Measurements from ENCODE around the gene SLC25A21. TPM values are rescaled to one million over a fixed set of nuclear protein-coding genes. Genes with fewer than 3 reads are reported as not detected.

Gene SLC25A21
- total and polyA plus RNA-seq, 7 donors, result 0.13 to 1.5 (median 1.1) TPM; not detected in 2

- peak; percentile 71 for DNase-seq
- no peak overlapping the region for H3K4me3 ChIP-seq
- intact Hi-C loops (cut with DNase I), result loop anchor here (1.0 to 5.0 kb wide), 2 partner anchors 294 to 390 kb away; no protein-coding TSS in a partner anchor
- TF ChIP-seq POLR2AphosphoS5 (IDR thresholded peaks at IDR 0.05) (no peak), CTCF (IDR thresholded peaks at IDR 0.05) (peak; percentile 32 to 95 (median 80))
- no peaks in the 10 kb centered on the region for H3K4me1 ChIP-seq
- no peaks in the 10 kb centered on the region for H3K36me3 ChIP-seq
- no peak overlapping the region for H3K27ac ChIP-seq
- H3K9me3 ChIP-seq, result no peaks in the 10 kb centered on the region
- H3K27me3 ChIP-seq, result peaks cover 0 to 3% (median 0%) of the 10 kb centered on the region in 3 donors
- 12 to 14% methylated on average over 12 of the region's 12 CpGs for WGBS, 2 donors
Observed at GRCh38 chr14:36941783-36942521, 230.5 kb downstream of the SLC25A21 start.

GRCh38 chr14:36940476-36940875, 231.9 kb downstream of the SLC25A21 start:
- Histone ChIP-seq H3K27ac (no peak overlapping the region), H3K4me1 (no peaks in the 10 kb centered on the region), H3K36me3 (no peaks in the 10 kb centered on the region), H3K27me3 (peaks cover 0 to 3% (median 0%) of the 10 kb centered on the region in 3 donors), H3K9me3 (no peaks in the 10 kb centered on the region), H3K4me3 (no peak overlapping the region)
- intact Hi-C loops (cut with DNase I), result loop anchor here (5.0 kb wide), 1 partner anchor 388 kb away; no protein-coding TSS in a partner anchor
- TF ChIP-seq CTCF (IDR thresholded peaks at IDR 0.05) (no peak), POLR2A (IDR thresholded peaks at IDR 0.05) (no peak), POLR2AphosphoS5 (IDR thresholded peaks at IDR 0.05) (no peak), EP300 (IDR thresholded peaks at IDR 0.05) (no peak)
- WGBS, 2 donors, result 73 to 82% methylated on average over 4 of the region's 4 CpGs
- no peak for DNase-seq

- WGBS, 2 donors, result 84 to 89% methylated on average over 2 of the region's 2 CpGs
- Histone ChIP-seq H3K4me3 (no peak overlapping the region), H3K9me3 (no peaks in the 10 kb centered on the region), H3K36me3 (no peaks in the 10 kb centered on the region), H3K4me1 (no peaks in the 10 kb centered on the region), H3K27ac (no peak overlapping the region), H3K27me3 (peaks cover 0 to 3% (median 0%) of the 10 kb centered on the region in 3 donors)
- no peak for TF ChIP-seq CTCF (IDR thresholded peaks at IDR 0.05)
- TF ChIP-seq POLR2A (IDR thresholded peaks at IDR 0.05), result no peak
- TF ChIP-seq EP300 (IDR thresholded peaks at IDR 0.05), result no peak
- no peak for TF ChIP-seq POLR2AphosphoS5 (IDR thresholded peaks at IDR 0.05)
- intact Hi-C loops (cut with DNase I), result no loop called here
- no peak for DNase-seq
Observed at GRCh38 chr14:36939265-36939664, 233.1 kb downstream of the SLC25A21 start.

GRCh38 chr14:36938678-36939077, 233.7 kb downstream of the SLC25A21 start:
- no peak for DNase-seq
- H3K9me3 ChIP-seq, result no peaks in the 10 kb centered on the region
- TF ChIP-seq POLR2A (IDR thresholded peaks at IDR 0.05), result no peak
- no peak for TF ChIP-seq CTCF (IDR thresholded peaks at IDR 0.05)
- TF ChIP-seq EP300 (IDR thresholded peaks at IDR 0.05), result no peak
- TF ChIP-seq POLR2AphosphoS5 (IDR thresholded peaks at IDR 0.05), result no peak
- H3K4me1 ChIP-seq, result no peaks in the 10 kb centered on the region
- no peak overlapping the region for H3K27ac ChIP-seq
- intact Hi-C loops (cut with DNase I), result no loop called here
- H3K27me3 ChIP-seq, result peaks cover 0 to 3% (median 0%) of the 10 kb centered on the region in 3 donors
- no peak overlapping the region for H3K4me3 ChIP-seq
- H3K36me3 ChIP-seq, result no peaks in the 10 kb centered on the region
